HepG2 (cell line): ENCODE data around the gene NDUFB8. TPM values are rescaled to one million over a fixed set of nuclear protein-coding genes. Genes with fewer than 3 reads are reported as not detected.

Source experiments
- ASH2L ChIP-seq: fragments of 300-600, 200-600 bp; sonication (generic); IDR thresholded peaks from 2 replicates; pipeline ENCODE4 v1.7.0; 2017; ENCODE audit warnings: low read depth, mild to moderate bottlenecking, moderate library complexity, mixed read lengths, low read length; ENCODE audit not compliant: insufficient read length
- ATM ChIP-seq: fragments of 450-650 bp; IDR thresholded peaks from 2 replicates; pipeline ENCODE4 v1.7.1; 2017; ENCODE audit warnings: mild to moderate bottlenecking, borderline replicate concordance
- CBFB ChIP-seq: sonication (generic); formaldehyde crosslinking; IDR thresholded peaks from 2 replicates; pipeline ENCODE4 v1.4.0; 2020; ENCODE audit warnings: missing genetic modification reagents
- ETV6 ChIP-seq: sonication (generic); formaldehyde crosslinking; conservative IDR thresholded peaks from 2 replicates; pipeline ENCODE4 v1.4.0; 2020; ENCODE audit warnings: missing genetic modification reagents
- GPN1 ChIP-seq: sonication (generic); formaldehyde crosslinking; IDR thresholded peaks from 2 replicates; pipeline ENCODE4 v1.5.1; 2020; ENCODE audit warnings: missing genetic modification reagents, borderline replicate concordance
- JUN ChIP-seq: sonication (generic); formaldehyde crosslinking; IDR thresholded peaks from 2 replicates; pipeline ENCODE4 v1.4.0; 2020; ENCODE audit warnings: mild to moderate bottlenecking, missing genetic modification reagents
- POGZ ChIP-seq: sonication (generic); formaldehyde crosslinking; IDR thresholded peaks from 2 replicates; pipeline ENCODE4 v1.4.0; 2020; ENCODE audit warnings: mild to moderate bottlenecking, missing genetic modification reagents
- RARG ChIP-seq: sonication (generic); formaldehyde crosslinking; IDR thresholded peaks from 2 replicates; pipeline ENCODE4 v1.4.0; 2020; ENCODE audit warnings: low read depth, mild to moderate bottlenecking, missing genetic modification reagents
- RELA ChIP-seq: sonication (generic); formaldehyde crosslinking; IDR thresholded peaks from 2 replicates; pipeline ENCODE4 v1.4.0; 2020; ENCODE audit warnings: missing genetic modification reagents
- SALL1 ChIP-seq: sonication (generic); formaldehyde crosslinking; IDR thresholded peaks from 2 replicates; pipeline ENCODE4 v1.8.0; 2022; ENCODE audit warnings: mild to moderate bottlenecking, missing genetic modification reagents
- SMC3 ChIP-seq: IDR thresholded peaks from 2 replicates; pipeline ENCODE4 v1.6.1; 2011; ENCODE audit warnings: low read length, improper control_type of control experiment
- TCF7L2 ChIP-seq: IDR thresholded peaks from 2 replicates; pipeline ENCODE4 v1.6.1; 2011; ENCODE audit warnings: mild to moderate bottlenecking, low read depth, low read length, moderate library complexity
- ZBTB1 ChIP-seq: sonication (generic); formaldehyde crosslinking; IDR thresholded peaks from 2 replicates; pipeline ENCODE4 v1.4.0; 2020; ENCODE audit warnings: missing genetic modification reagents, borderline replicate concordance
- ZEB1 ChIP-seq: IDR thresholded peaks from 2 replicates; pipeline ENCODE4 v1.6.1; 2012; ENCODE audit warnings: mild to moderate bottlenecking, low read depth, inconsistent platforms; ENCODE audit not compliant: insufficient replicate concordance
- ZFP82 ChIP-seq: sonication (generic); formaldehyde crosslinking; IDR thresholded peaks from 2 replicates; pipeline ENCODE4 v1.5.1; 2020; ENCODE audit warnings: mild to moderate bottlenecking, missing genetic modification reagents, borderline replicate concordance
- ZNF12 ChIP-seq: sonication (generic); formaldehyde crosslinking; IDR thresholded peaks from 2 replicates; pipeline ENCODE4 v1.5.0; 2020; ENCODE audit warnings: missing genetic modification reagents
- ZNF367 ChIP-seq: sonication (generic); formaldehyde crosslinking; IDR thresholded peaks from 2 replicates; pipeline ENCODE4 v1.4.0; 2020; ENCODE audit warnings: missing genetic modification reagents, borderline replicate concordance
- ZNF563 ChIP-seq: sonication (generic); formaldehyde crosslinking; IDR thresholded peaks from 2 replicates; pipeline ENCODE4 v1.8.0; 2022; ENCODE audit warnings: mild to moderate bottlenecking, moderate library complexity, missing genetic modification reagents
- ZNF777 ChIP-seq: sonication (generic); formaldehyde crosslinking; IDR thresholded peaks from 2 replicates; pipeline ENCODE4 v1.4.0; 2020; ENCODE audit warnings: missing genetic modification reagents
- ZNF891 ChIP-seq: sonication (generic); formaldehyde crosslinking; IDR thresholded peaks from 2 replicates; pipeline ENCODE4 v1.5.0; 2020; ENCODE audit warnings: mild to moderate bottlenecking, missing genetic modification reagents
- polyA plus RNA-seq, 8 experiments: library from polyadenylated mRNA; depleted of rRNA in 3 of 8; stranded (reverse) in 7 of 8; unstranded in 1 of 8; fragments of >200 nt; fragmentation: Illumina TruSeq in 4 of 8; extraction: Trizol in 4 of 8; gene quantifications; 2 replicates each; pipeline versions ENCODE4 v1.2.1 to v1.2.3, GENCODE V29; 2011 to 2016; ENCODE audit warnings: low read depth in 4 of 8, missing spikeins in 1 of 8, mixed read lengths in 1 of 8; ENCODE audit not compliant: insufficient read depth in 1 of 8
- total RNA-seq, 5 experiments: library from RNA; depleted of rRNA; stranded (reverse); fragments of >200 nt; fragmentation: Illumina TruSeq; extraction: Trizol; gene quantifications; 2 replicates each; pipeline ENCODE4 v1.2.3, GENCODE V29; 2016; ENCODE audit warnings: low read depth in 1 of 5
- TF ChIP-seq, protein P1 (sequence below): sonication (generic); formaldehyde crosslinking; IDR thresholded peaks from 2 replicates; pipeline ENCODE4 v1.5.1; 2020; ENCODE audit warnings: missing genetic modification reagents, mild to moderate bottlenecking, borderline replicate concordance
- TF ChIP-seq, protein P2 (sequence below): sonication (generic); formaldehyde crosslinking; IDR thresholded peaks from 2 replicates; pipeline ENCODE4 v1.8.0; 2022; ENCODE audit warnings: low read depth, missing genetic modification reagents
- TF ChIP-seq, protein P3 (sequence below), 2 experiments: sonication (generic) in 1 of 2; formaldehyde crosslinking in 1 of 2; IDR thresholded peaks; 2 replicates each; pipeline versions ENCODE4 v1.5.1 to v1.6.1; 2011 to 2020; ENCODE audit warnings: borderline replicate concordance in 1 of 2, low read depth in 1 of 2, low read length in 1 of 2, mild to moderate bottlenecking in 1 of 2, missing genetic modification reagents in 1 of 2, moderate library complexity in 1 of 2

NDUFB8 gene
- total and polyA plus RNA-seq, 2 of the 13 experiments (the other 11 are each of a cell fraction or from before 2014, with no cell fraction given), result 210 to 216 TPM

DNA sequence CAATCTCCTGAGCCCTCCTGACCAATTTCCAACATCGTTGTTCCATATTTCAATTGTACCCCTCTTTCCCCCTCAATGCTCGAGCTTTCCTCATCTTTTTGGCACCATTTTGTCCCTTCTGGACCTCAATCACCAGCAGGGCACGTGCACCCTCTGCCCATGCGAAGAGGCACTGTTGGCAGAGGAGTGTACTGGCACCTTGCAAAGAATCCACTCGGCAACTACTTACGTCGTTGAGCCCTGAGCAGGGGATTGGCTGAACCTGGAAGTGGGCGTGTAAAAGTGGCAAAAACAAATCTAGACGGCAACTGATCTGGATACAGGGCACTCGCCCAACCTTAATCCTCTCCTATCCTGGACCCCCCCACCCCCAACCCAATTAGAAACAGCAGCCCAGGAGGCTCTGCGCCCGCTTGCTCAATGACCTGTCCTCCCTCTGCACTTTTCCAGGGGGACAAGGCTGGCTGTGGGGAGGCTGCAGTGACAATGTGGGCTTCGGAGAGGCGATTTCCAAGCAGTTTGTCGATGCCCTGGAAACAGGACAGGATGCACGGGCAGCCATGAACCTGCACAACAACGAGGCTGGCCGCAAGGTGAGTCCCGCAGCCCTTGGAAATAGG lies 48.1 kb downstream of the NDUFB8 start (continued):
- no peak for TF ChIP-seq TCF7L2
- TF ChIP-seq, protein P1, sequence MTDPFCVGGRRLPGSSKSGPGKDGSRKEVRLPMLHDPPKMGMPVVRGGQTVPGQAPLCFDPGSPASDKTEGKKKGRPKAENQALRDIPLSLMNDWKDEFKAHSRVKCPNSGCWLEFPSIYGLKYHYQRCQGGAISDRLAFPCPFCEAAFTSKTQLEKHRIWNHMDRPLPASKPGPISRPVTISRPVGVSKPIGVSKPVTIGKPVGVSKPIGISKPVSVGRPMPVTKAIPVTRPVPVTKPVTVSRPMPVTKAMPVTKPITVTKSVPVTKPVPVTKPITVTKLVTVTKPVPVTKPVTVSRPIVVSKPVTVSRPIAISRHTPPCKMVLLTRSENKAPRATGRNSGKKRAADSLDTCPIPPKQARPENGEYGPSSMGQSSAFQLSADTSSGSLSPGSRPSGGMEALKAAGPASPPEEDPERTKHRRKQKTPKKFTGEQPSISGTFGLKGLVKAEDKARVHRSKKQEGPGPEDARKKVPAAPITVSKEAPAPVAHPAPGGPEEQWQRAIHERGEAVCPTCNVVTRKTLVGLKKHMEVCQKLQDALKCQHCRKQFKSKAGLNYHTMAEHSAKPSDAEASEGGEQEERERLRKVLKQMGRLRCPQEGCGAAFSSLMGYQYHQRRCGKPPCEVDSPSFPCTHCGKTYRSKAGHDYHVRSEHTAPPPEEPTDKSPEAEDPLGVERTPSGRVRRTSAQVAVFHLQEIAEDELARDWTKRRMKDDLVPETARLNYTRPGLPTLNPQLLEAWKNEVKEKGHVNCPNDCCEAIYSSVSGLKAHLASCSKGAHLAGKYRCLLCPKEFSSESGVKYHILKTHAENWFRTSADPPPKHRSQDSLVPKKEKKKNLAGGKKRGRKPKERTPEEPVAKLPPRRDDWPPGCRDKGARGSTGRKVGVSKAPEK (CRISPR knock-in tag), result peak; percentile 21; the same call in 1 of the 2 replicates
- no peak for TF ChIP-seq RARG
- TF ChIP-seq ZNF891 (CRISPR knock-in tag), result no peak
- TF ChIP-seq GPN1, result no peak
- TF ChIP-seq ZNF367 (CRISPR knock-in tag), result no peak
- no peak for TF ChIP-seq ASH2L
- TF ChIP-seq, protein P2, sequence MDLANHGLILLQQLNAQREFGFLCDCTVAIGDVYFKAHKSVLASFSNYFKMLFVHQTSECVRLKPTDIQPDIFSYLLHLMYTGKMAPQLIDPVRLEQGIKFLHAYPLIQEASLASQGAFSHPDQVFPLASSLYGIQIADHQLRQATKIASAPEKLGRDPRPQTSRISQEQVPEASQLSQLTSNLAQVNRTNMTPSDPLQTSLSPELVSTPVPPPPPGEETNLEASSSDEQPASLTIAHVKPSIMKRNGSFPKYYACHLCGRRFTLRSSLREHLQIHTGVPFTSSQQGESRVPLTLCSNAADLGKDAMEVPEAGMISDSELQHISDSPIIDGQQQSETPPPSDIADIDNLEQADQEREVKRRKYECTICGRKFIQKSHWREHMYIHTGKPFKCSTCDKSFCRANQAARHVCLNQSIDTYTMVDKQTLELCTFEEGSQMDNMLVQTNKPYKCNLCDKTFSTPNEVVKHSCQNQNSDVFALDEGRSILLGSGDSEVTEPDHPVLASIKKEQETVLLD (CRISPR knock-in tag), result no peak
- TF ChIP-seq ZNF563 (CRISPR knock-in tag), result peak; percentile 2; the same call in 1 of the 2 replicates
- no peak for TF ChIP-seq ZFP82 (CRISPR knock-in tag)
- TF ChIP-seq SALL1 (CRISPR knock-in tag), result no peak; the same call in 1 of the 2 replicates
- TF ChIP-seq RELA (CRISPR knock-in tag), result no peak
- no peak; the same call in 1 of the 2 replicates for TF ChIP-seq ZNF777 (CRISPR knock-in tag)
- no peak for TF ChIP-seq ZEB1
- no peak for TF ChIP-seq ETV6 (CRISPR knock-in tag)
- TF ChIP-seq POGZ, result no peak
- no peak for TF ChIP-seq ZNF12 (CRISPR knock-in tag)
- TF ChIP-seq, protein P3, sequence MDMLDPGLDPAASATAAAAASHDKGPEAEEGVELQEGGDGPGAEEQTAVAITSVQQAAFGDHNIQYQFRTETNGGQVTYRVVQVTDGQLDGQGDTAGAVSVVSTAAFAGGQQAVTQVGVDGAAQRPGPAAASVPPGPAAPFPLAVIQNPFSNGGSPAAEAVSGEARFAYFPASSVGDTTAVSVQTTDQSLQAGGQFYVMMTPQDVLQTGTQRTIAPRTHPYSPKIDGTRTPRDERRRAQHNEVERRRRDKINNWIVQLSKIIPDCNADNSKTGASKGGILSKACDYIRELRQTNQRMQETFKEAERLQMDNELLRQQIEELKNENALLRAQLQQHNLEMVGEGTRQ (IDR thresholded peaks at IDR 0.05; ENCODE audit: low read depth, low read length), result no peak
- TF ChIP-seq, protein P3 (CRISPR knock-in tag; IDR thresholded peaks at IDR 0.05; ENCODE audit: borderline replicate concordance), result no peak
- no peak for TF ChIP-seq JUN (CRISPR knock-in tag)
- no peak for TF ChIP-seq CBFB (CRISPR knock-in tag)
- no peak for TF ChIP-seq SMC3
- TF ChIP-seq ATM, result no peak
- no peak for TF ChIP-seq ZBTB1
